Right cardiac atrium (tissue), 5 donors: Measurements from ENCODE around the gene TFB2M. TPM values are rescaled to one million over a fixed set of nuclear protein-coding genes. Genes with fewer than 3 reads are reported as not detected.

Experiments
- ATAC-seq, 2 donors: fragments of 200-7000 bp; cut with Tn5 transposase; one replicate each; pipeline versions ENCODE4 v1.8.0 to v1.9.1; 2020; ENCODE audit warnings: moderate library complexity in 2 of 2, mild to moderate bottlenecking in 1 of 2
- DNase-seq, 3 donors: peaks; one replicate each; pipeline ENCODE4 v3.0.0-alpha.2; 2020
- H3K27ac ChIP-seq: one replicate; pipeline ENCODE4 v1.5.1; 2013; ENCODE audit warnings: mild to moderate bottlenecking, low read length, control low read depth, moderate library complexity
- H3K27me3 ChIP-seq: one replicate; pipeline ENCODE4 v1.6.1; 2013; ENCODE audit not compliant: control insufficient read depth, insufficient read depth
- H3K4me1 ChIP-seq: one replicate; pipeline ENCODE4 v1.6.1; 2013; ENCODE audit warnings: low read length; ENCODE audit not compliant: control insufficient read depth, insufficient read depth
- H3K4me3 ChIP-seq: one replicate; pipeline ENCODE4 v1.5.1; 2013; ENCODE audit warnings: low read length, control low read depth
- H3K9me3 ChIP-seq: one replicate; pipeline ENCODE4 v1.6.1; 2013; ENCODE audit warnings: low read length; ENCODE audit not compliant: control insufficient read depth
- WGBS: extraction: QIAGEN DNeasy Blood & Tissue Kit; methylation state at CpG from one replicate; pipeline ENCODE4 v1.1.7; 2013; 5-methylcytosine and 5-hydroxymethylcytosine counted together
- intact Hi-C, 4 donors: fragments of 100-400 bp; cut with DNase I; formaldehyde crosslinking; loops; one replicate each; pipeline versions ENCODE4 v1.11.0 to v1.14.0; 2022 to 2023
- polyA plus RNA-seq: library from polyadenylated mRNA; stranded (reverse); fragments of 200-250 nt; gene quantifications from one replicate; pipeline ENCODE4 v1.2.3, GENCODE V29; 2013
- total RNA-seq, 4 donors: library from RNA; stranded (reverse); fragmentation: NEBNext Ultra II Directional; extraction: Animal tissue kit (Norgen Biotek cat#: 25700); gene quantifications; one replicate each; pipeline ENCODE4 v1.2.1, GENCODE V29; 2021
- donor health status: healthy with polysubstance abuse.
- donor health status: DM: no; HTN: yes; CAD: no.
- donor health status: DM: no; HTN: no; CAD: no.
- donor health status: DM: no; HTN: yes; CAD: no; lungs with severe emphysema.
- donor health status: DM: yes; HTN: yes; CAD: no.

The TFB2M gene
- total and polyA plus RNA-seq, 5 donors = 9.9 to 13.6 (median 10.9) TPM

DNA sequence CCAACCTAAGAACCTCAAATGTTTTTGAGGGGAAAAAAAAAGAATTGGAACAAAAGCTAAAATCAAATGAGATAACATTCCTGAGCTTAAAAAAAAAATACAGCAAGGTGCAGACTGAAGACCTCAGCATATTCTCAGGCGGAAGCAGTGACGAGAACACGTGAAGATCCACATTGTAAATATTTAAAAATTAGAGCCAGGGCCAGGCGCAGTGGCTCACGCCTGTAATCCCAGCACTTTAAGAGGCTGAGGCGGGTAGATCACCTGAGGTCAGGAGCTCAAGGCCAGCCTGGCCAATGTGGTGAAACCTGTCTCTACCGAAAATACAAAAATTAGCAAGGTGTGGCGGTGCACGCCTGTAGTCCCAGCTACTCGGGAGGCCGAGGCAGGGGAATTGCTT, 15.7 kb downstream of the TFB2M start:
- DNase-seq (no peak), ATAC-seq (no peak)
- Histone ChIP-seq H3K27me3 (no peaks in the 10 kb centered on the region), H3K4me1 (no peaks in the 10 kb centered on the region), H3K4me3 (no peak overlapping the region), H3K9me3 (no peaks in the 10 kb centered on the region), H3K27ac (no peak overlapping the region)
- 70% methylated on average over 11 of the region's 11 CpGs for WGBS
- intact Hi-C loops = no loop called here

- H3K27ac ChIP-seq = no peak overlapping the region
- no peaks in the 10 kb centered on the region for H3K27me3 ChIP-seq
- 33% methylated on average over 4 of the region's 4 CpGs for WGBS
- ATAC-seq = no peak
- intact Hi-C loops = no loop called here
- no peaks in the 10 kb centered on the region for H3K9me3 ChIP-seq
- no peaks in the 10 kb centered on the region for H3K4me1 ChIP-seq
- no peak overlapping the region for H3K4me3 ChIP-seq
- DNase-seq = no peak
Measured at GRCh38 chr1:246549665-246550064, 16.4 kb downstream of the TFB2M start.

- Histone ChIP-seq H3K9me3 (no peaks in the 10 kb centered on the region), H3K4me1 (no peaks in the 10 kb centered on the region), H3K27me3 (no peaks in the 10 kb centered on the region), H3K27ac (no peak overlapping the region), H3K4me3 (no peak overlapping the region)
- WGBS = 94% methylated on average over 1 of the region's 1 CpG
- intact Hi-C loops = no loop called here
- ATAC-seq = no peak
- DNase-seq = no peak
Measured at GRCh38 chr1:246544001-246544400, 22.1 kb downstream of the TFB2M start.

- Histone ChIP-seq H3K9me3 (no peaks in the 10 kb centered on the region), H3K4me1 (no peaks in the 10 kb centered on the region), H3K27me3 (no peaks in the 10 kb centered on the region), H3K27ac (no peak overlapping the region), H3K4me3 (no peak overlapping the region)
- no peak for ATAC-seq
- intact Hi-C loops = no loop called here
- 86% methylated on average over 7 of the region's 7 CpGs for WGBS
- no peak for DNase-seq
Measured at GRCh38 chr1:246540738-246541491, 25.1 kb downstream of the TFB2M start.

DNA sequence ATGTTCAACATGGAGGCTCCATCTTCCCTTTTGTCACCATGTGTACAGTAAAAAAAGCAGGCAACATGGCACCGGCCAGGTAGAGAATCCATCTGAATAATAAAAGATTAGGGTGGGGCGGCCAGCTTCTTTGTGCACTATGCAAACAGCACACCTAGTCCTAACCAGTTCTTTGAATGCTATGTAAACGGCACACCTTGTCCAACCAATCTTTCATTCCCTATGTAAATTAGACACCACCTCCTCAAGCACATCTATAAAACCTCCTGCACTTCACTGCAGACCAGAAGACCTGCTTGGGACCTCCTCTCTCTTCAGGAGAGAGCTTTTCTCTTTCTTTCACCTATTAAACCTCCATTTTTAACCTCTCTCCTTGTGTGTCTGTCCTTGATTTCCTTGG, 28.2 kb downstream of the TFB2M start:
- Histone ChIP-seq H3K4me1 (no peaks in the 10 kb centered on the region), H3K9me3 (no peaks in the 10 kb centered on the region), H3K27me3 (no peaks in the 10 kb centered on the region), H3K27ac (no peak overlapping the region), H3K4me3 (no peak overlapping the region)
- no peak for DNase-seq
- intact Hi-C loops = no loop called here
- WGBS = 91% methylated on average over 3 of the region's 3 CpGs
- ATAC-seq = no peak

DNA sequence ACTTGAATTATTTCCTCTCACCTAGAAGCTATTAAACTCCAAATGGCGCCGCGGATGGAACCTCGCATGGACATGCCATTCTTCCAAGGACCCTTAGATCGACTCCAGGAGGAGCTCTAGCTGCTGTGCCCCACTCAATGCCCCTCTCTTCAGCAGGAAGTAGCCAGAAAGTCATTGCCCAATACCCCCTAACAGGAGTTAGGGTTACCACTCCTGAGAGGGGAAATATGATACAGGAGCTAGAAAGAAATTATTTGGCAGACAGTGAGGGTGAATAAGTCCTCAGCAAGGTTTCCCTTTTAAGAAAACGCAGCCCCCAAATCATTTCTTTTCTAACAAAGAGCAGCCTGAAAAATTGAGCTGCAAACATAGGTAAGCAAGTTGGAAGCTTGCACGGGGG, 28.6 kb downstream of the TFB2M start:
- H3K27ac ChIP-seq = no peak overlapping the region
- H3K27me3 ChIP-seq = no peaks in the 10 kb centered on the region
- no peak overlapping the region for H3K4me3 ChIP-seq
- intact Hi-C loops = no loop called here
- H3K9me3 ChIP-seq = no peaks in the 10 kb centered on the region
- 82% methylated on average over 7 of the region's 7 CpGs for WGBS
- H3K4me1 ChIP-seq = no peaks in the 10 kb centered on the region
- DNase-seq = no peak
- ATAC-seq = no peak

DNA sequence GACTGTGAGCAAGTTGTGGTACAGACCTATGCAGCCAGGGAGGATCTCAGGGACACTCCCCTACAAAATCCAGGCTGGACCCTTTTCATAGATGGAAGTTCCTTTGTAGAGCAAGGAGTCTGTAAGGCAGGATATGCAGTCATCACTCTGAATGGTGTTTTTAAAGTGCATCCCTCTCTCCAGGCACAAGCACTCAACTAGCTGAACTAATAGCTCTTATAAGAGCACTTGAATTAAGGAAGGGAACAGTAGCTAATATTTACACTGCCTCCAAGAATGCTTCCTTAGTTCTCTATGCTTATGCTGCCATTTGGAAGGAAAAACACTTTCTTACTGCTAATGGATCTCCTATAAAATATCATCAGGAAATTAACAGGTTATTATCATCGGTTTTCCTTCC, 31.9 kb downstream of the TFB2M start:
- WGBS = 58% methylated on average over 1 of the region's 1 CpG
- no peak for ATAC-seq

DNA sequence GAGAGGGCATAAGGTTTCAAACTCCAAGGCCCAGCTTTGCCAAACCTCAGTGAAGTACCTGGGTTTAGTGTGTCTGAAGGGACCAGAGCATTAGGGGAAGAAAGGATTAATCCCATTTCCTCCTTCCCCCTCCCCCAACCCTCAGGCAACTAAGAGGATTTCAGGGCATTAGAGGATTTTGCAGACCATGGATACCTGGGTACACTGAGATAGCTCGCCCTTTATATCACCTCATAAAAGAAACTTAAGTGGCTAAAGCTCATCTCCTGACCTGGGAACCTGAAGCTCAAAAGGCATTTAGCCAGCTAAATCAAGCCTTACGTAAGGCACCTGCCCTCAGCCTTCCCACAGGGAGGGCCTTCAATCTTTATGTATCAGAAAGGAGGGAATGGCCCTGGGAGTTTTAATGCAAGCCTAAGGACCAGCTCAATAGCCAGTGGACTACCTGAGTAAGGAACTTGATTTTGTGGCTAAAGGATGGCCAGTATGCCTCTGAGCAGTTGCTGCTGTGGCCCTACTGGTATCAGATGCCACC, 32.6 kb downstream of the TFB2M start:
- DNase-seq (no peak), ATAC-seq (no peak)
- H3K27ac ChIP-seq = no peak overlapping the region
- H3K27me3 ChIP-seq = no peaks in the 10 kb centered on the region
- H3K9me3 ChIP-seq = no peaks in the 10 kb centered on the region
- intact Hi-C loops = no loop called here
- no peak overlapping the region for H3K4me3 ChIP-seq
- 90% methylated on average over 2 of the region's 2 CpGs for WGBS
- H3K4me1 ChIP-seq = no peaks in the 10 kb centered on the region

More for the DNA sequence above, 31.9 kb downstream of the TFB2M start:
- Histone ChIP-seq H3K27ac (no peak overlapping the region), H3K27me3 (no peaks in the 10 kb centered on the region), H3K9me3 (no peaks in the 10 kb centered on the region), H3K4me3 (no peak overlapping the region), H3K4me1 (no peaks in the 10 kb centered on the region)
- no peak for DNase-seq
- intact Hi-C loops = no loop called here

DNA sequence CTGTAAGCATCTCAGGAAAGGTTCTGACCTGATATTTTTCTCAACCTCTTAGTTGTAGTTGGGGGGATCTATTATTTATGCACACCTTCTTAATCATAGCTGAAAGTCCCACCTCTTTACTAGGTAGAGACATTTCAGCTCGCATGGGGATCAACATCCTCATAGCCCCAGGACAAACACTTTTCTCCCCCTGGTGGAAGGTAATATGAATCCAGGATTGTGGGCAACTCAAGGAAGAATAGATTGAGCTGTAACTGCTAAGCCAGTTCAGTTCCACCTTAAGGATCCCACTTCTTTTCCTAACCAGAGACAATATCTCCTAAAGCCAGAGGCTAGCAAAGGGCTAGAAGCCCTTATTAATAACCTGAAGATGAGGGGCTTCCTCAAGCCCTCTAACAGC, 33.5 kb downstream of the TFB2M start:
- H3K27ac ChIP-seq = no peak overlapping the region
- WGBS = 56% methylated on average over 1 of the region's 1 CpG
- H3K27me3 ChIP-seq = no peaks in the 10 kb centered on the region
- no peak for DNase-seq
- no peaks in the 10 kb centered on the region for H3K9me3 ChIP-seq
- H3K4me1 ChIP-seq = no peaks in the 10 kb centered on the region
- no peak overlapping the region for H3K4me3 ChIP-seq
- no peak for ATAC-seq
- intact Hi-C loops = no loop called here

DNA sequence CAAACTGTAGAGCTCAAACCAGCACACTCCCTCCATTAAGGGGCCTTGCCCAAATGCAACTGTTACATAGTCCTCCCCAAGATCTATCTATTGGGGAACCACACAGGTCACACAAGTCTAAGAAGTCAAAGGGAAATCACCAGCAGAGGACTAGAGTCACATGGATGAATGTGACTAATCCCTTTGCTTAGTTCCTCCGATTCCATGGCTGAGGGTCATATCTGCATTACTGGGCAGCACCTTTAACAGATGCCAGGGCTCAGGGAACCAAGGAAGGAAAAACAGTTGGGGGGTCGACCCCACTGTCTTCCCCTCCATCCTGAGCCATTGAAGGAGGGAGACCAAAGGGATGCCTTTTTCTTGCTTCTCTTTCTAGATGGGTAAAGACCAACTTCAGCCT, 35.6 kb downstream of the TFB2M start:
- H3K27ac ChIP-seq = no peak overlapping the region
- DNase-seq (no peak), ATAC-seq (no peak)
- no peaks in the 10 kb centered on the region for H3K9me3 ChIP-seq
- intact Hi-C loops = no loop called here
- H3K4me3 ChIP-seq = no peak overlapping the region
- H3K27me3 ChIP-seq = no peaks in the 10 kb centered on the region
- WGBS = 71% methylated on average over 2 of the region's 2 CpGs
- no peaks in the 10 kb centered on the region for H3K4me1 ChIP-seq

DNA sequence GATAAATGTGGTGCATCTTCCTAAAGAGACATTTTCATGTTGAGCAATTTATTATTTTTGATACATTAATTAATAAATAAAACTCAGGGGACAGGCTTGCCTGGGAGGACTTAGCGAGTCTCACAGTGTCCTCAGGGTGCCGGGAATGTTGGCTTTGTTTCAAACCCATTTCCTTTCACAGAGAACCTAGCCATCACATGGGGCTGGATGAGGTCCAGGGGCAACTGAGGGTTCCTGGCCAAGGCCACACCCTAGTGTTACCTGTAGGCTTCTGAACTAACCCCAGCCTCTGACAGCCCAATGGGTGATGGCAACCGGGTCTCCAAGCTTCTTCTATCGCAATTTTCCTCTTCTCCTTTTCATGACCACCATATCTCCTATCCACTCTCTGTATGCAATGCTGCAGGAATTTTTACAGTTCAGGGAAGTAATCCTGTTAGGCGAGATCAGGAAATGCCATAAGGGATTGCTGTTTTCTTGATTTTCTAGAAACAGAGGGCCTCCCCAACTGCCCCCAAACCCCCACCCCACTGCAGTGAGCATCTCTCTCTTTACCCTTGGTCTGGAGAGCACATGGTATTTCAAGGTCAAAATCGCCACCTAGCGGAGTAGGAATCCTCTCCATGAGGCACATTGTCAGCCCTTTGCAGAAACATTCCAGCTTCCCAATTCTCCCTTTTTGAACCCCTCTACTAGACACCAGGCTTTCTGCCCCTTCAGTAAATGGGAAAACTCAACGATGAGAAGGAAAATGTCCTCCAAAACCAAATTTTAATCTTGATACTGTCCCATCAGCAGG, 36.9 kb downstream of the TFB2M start:
- WGBS = 70% methylated on average over 8 of the region's 8 CpGs
- H3K4me3 ChIP-seq = no peak overlapping the region
- DNase-seq = no peak
- intact Hi-C loops = no loop called here
- H3K27ac ChIP-seq = no peak overlapping the region
- ATAC-seq = no peak
- no peaks in the 10 kb centered on the region for H3K27me3 ChIP-seq
- no peaks in the 10 kb centered on the region for H3K9me3 ChIP-seq
- no peaks in the 10 kb centered on the region for H3K4me1 ChIP-seq
